Adrenal gland (tissue), 12 donors: ENCODE measurements around the gene SPPL3. TPM values are rescaled to one million over a fixed set of nuclear protein-coding genes. Genes with fewer than 3 reads are reported as not detected.
"Not testable (repeated sequence)": the region's sequence is repeated elsewhere in the genome, so short reads cannot be mapped to it uniquely, and the experiment has no call there.

Source experiments
- DNase-seq, 7 donors: peaks; one replicate each; pipeline ENCODE4 v3.0.0-alpha.2; 2019 to 2020
- H3K27ac ChIP-seq, 5 donors: fragments of 200-600 bp; sonication (generic) in 4 of 5; 1 replicate in 3 of 5; 2 replicates in 2 of 5; pipeline versions ENCODE4 v1.5.1 to v1.8.0; 2016 to 2020; ENCODE audit warnings: mild to moderate bottlenecking in 1 of 5
- H3K27me3 ChIP-seq: fragments of 200-600 bp; 2 replicates; pipeline ENCODE4 v1.8.0; 2021
- H3K36me3 ChIP-seq, 2 donors: fragments of 200-600 bp; replicated peaks in 1 of 2; 1 replicate in 1 of 2; 2 replicates in 1 of 2; pipeline versions ENCODE4 v1.5.1 to v1.8.0; 2018 to 2022
- H3K4me1 ChIP-seq, 2 donors: fragments of 200-600 bp; replicated peaks in 1 of 2; 1 replicate in 1 of 2; 2 replicates in 1 of 2; pipeline versions ENCODE4 v1.5.1 to v1.8.0; 2018 to 2021
- H3K4me3 ChIP-seq, 4 donors: fragments of 200-600 bp; sonication (generic) in 3 of 4; one replicate each; pipeline ENCODE4 v1.5.1; 2016 to 2018
- H3K9me3 ChIP-seq, 3 donors: fragments of 200-600 bp; sonication (generic) in 1 of 3; replicated peaks in 1 of 3; 1 replicate in 2 of 3; 2 replicates in 1 of 3; pipeline versions ENCODE4 v1.5.1 to v1.8.0; 2016 to 2021
- CTCF ChIP-seq, 6 experiments: fragments of 450-650 bp in 4 of 6; fragments of 200-600 bp in 2 of 6; sonication (generic) in 1 of 6; IDR thresholded peaks; 1 replicate in 5 of 6; 2 replicates in 1 of 6; pipeline versions ENCODE4 v1.5.1 to v1.8.0; 2016 to 2021; ENCODE audit warnings: antibody characterized with exemption in 6 of 6, mild to moderate bottlenecking in 2 of 6, moderate library complexity in 1 of 6
- POLR2A ChIP-seq, 2 donors: fragments of 450-650 bp; IDR thresholded peaks; one replicate each; pipeline ENCODE4 v1.6.1; 2017; ENCODE audit warnings: antibody characterized with exemption in 2 of 2, mild to moderate bottlenecking in 2 of 2, moderate library complexity in 1 of 2
- WGBS, 4 donors: extraction: QIAGEN DNeasy Blood & Tissue Kit in 2 of 4; methylation state at CpG; one replicate each; pipeline versions ENCODE4 v1.1.5 to v1.1.7; 2013 to 2017; 5-methylcytosine and 5-hydroxymethylcytosine counted together
- intact Hi-C, 2 donors: fragments of 100-400 bp; cut with DNase I; formaldehyde crosslinking; loops; one replicate each; pipeline versions ENCODE4 v1.14.1 to v1.15.0; 2022 to 2023
- polyA plus RNA-seq, 3 donors: library from polyadenylated mRNA; stranded (reverse); fragments of 200-250 nt in 2 of 3; fragments of 350-450 nt in 1 of 3; fragmentation: Illumina TruSeq in 1 of 3; extraction: RNeasy Lipid Tissue Mini Kit (QIAGEN cat#74804) in 1 of 3; gene quantifications; one replicate each; pipeline ENCODE4 v1.2.3, GENCODE V29; 2013 to 2014
- total RNA-seq, 9 donors: library from RNA; depleted of rRNA in 4 of 9; stranded (reverse); fragments of >200 nt in 4 of 9; fragments of 120-200 nt in 1 of 9; fragmentation: NEBNext Ultra II Directional in 1 of 9; extraction: Animal tissue kit (Norgen Biotek cat#: 25700) in 1 of 9; gene quantifications; one replicate each; pipeline versions ENCODE4 v1.1.0 to v1.2.4, GENCODE V29; 2013 to 2023
- donor health status: healthy with polysubstance abuse.
- donor health status: Bipolar disorder and iron deficiency.
- donor health status: DM: yes; HTN: yes; CAD: no.
- donor health status: DM: no; HTN: no; CAD: no.
- donor health status: DM: no; HTN: no; CAD: no.
- donor health status: DM: yes; HTN: yes; CAD: no.

Gene SPPL3
- total and polyA plus RNA-seq, 12 donors, result 10.5 to 50.6 (median 21.3) TPM

GRCh38 chr12:120795441-120796178, 108.5 kb downstream of the SPPL3 start:
- Histone ChIP-seq H3K27ac (no peak overlapping the region), H3K36me3 (no peaks in the 10 kb centered on the region), H3K27me3 (no peaks in the 10 kb centered on the region), H3K9me3 (peaks cover 0 to 10% (median 0%) of the 10 kb centered on the region in 3 donors), H3K4me3 (no peak overlapping the region), H3K4me1 (peaks cover 9 to 13% of the 10 kb centered on the region in 2 donors)
- DNase-seq, result no peak
- intact Hi-C loops, result no loop called here
- no peak for TF ChIP-seq POLR2A (IDR thresholded peaks at IDR 0.05)
- no peak for TF ChIP-seq CTCF (IDR thresholded peaks at IDR 0.05)
- WGBS, 4 donors, result 97 to 99% (median 98%) methylated on average over 4 of the region's 4 CpGs

- H3K4me1 ChIP-seq, result peaks cover 9 to 13% of the 10 kb centered on the region in 2 donors
- intact Hi-C loops, result no loop called here
- H3K9me3 ChIP-seq, result peaks cover 0 to 10% (median 0%) of the 10 kb centered on the region in 3 donors
- no peaks in the 10 kb centered on the region for H3K27me3 ChIP-seq
- no peak for DNase-seq
- H3K27ac ChIP-seq, result no peak overlapping the region
- TF ChIP-seq POLR2A (IDR thresholded peaks at IDR 0.05) (no peak), CTCF (IDR thresholded peaks at IDR 0.05) (no peak)
- 80 to 86% (median 83%) methylated on average over 1 of the region's 1 CpG for WGBS, 4 donors
- H3K4me3 ChIP-seq, result no peak overlapping the region
- H3K36me3 ChIP-seq, result no peaks in the 10 kb centered on the region
Measured at GRCh38 chr12:120793357-120793756, 110.8 kb downstream of the SPPL3 start.

- WGBS, 4 donors, result 80 to 93% (median 89%) methylated on average over 7 to 9 of the region's 9 CpGs
- intact Hi-C loops, result not testable (repeated sequence)
Measured at GRCh38 chr12:120792456-120792855, 111.7 kb downstream of the SPPL3 start.

GRCh38 chr12:120791669-120792176, 112.4 kb downstream of the SPPL3 start:
- Histone ChIP-seq H3K27ac (peak overlapping the region in 1 of 5 donors; percentile 13), H3K9me3 (peaks cover 0 to 10% (median 0%) of the 10 kb centered on the region in 3 donors), H3K36me3 (no peaks in the 10 kb centered on the region), H3K4me3 (no peak overlapping the region), H3K4me1 (peaks cover 9 to 13% of the 10 kb centered on the region in 2 donors), H3K27me3 (no peaks in the 10 kb centered on the region)
- no peak for DNase-seq
- TF ChIP-seq POLR2A (IDR thresholded peaks at IDR 0.05) (no peak), CTCF (IDR thresholded peaks at IDR 0.05) (no peak)
- 67 to 74% (median 71%) methylated on average over 2 of the region's 2 CpGs for WGBS, 4 donors
- intact Hi-C loops, result no loop called here

More at GRCh38 chr12:120792456-120792855, 111.7 kb downstream of the SPPL3 start:
- peak in 3 of 7 donors; percentile 27 to 54 (median 37) for DNase-seq
- H3K36me3 ChIP-seq, H3K4me3 ChIP-seq, H3K27me3 ChIP-seq, H3K9me3 ChIP-seq: not testable (repeated sequence)
- Histone ChIP-seq H3K27ac (peak overlapping the region in 1 of 5 donors; percentile 13), H3K4me1 (peaks cover 9 to 13% of the 10 kb centered on the region in 2 donors)
